GM19438 (cell line): ENCODE measurements around the gene PHLDB1.
"Not testable (repeated sequence)": the region's sequence is repeated elsewhere in the genome, so short reads cannot be mapped to it uniquely, and the experiment has no call there.

ENCODE experiments used
- ATAC-seq: cut with Tn5 transposase; IDR thresholded peaks from one replicate; pipeline ENCODE4 v1.9.1; 2021; ENCODE audit warnings: low read depth; ENCODE audit not compliant: unreplicated experiment

Gene PHLDB1

DNA sequence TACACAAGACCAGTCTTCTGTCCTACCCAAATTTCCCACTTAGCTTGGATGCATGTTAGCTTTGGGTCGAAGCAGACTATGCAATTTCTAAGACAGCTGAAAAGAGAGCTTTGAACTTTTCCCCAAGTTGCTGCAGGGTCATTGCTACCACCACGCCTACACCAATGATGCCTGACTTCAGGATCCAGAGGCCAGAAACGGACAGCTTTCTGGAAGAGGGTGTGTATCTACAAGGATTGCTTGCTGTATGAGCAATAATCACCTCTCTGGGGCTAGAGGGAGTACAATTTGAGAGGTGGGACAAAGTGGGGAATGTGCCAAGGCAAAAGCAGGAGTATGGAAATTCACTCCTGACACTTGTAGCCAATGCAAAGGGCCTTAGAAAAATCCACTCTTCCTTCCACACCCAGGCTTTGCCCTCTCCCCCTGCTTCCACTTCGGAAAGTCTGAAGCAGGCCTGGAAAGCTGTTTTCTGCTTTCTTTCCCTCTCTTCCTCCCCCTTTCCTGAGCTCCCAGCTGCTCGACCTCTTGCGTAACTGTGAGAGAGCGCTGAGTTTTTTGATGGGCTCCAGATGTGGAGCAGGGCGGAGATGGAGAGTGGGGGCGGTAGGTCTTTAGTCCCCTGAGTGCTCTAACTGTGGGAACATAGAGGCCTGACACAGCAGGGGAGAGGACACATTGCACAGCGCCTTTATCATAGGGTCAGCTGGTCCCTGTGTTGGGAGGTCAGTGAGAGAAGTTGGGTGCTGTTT is 2.1 kb upstream of the PHLDB1 start:
- ATAC-seq, result no peak

GRCh38 chr11:118606157-118606843 is 1.1 kb upstream of the PHLDB1 start:
- no peak for ATAC-seq

GRCh38 chr11:118606844-118607228 is 579 bp upstream of the PHLDB1 start:
- no peak for ATAC-seq

DNA sequence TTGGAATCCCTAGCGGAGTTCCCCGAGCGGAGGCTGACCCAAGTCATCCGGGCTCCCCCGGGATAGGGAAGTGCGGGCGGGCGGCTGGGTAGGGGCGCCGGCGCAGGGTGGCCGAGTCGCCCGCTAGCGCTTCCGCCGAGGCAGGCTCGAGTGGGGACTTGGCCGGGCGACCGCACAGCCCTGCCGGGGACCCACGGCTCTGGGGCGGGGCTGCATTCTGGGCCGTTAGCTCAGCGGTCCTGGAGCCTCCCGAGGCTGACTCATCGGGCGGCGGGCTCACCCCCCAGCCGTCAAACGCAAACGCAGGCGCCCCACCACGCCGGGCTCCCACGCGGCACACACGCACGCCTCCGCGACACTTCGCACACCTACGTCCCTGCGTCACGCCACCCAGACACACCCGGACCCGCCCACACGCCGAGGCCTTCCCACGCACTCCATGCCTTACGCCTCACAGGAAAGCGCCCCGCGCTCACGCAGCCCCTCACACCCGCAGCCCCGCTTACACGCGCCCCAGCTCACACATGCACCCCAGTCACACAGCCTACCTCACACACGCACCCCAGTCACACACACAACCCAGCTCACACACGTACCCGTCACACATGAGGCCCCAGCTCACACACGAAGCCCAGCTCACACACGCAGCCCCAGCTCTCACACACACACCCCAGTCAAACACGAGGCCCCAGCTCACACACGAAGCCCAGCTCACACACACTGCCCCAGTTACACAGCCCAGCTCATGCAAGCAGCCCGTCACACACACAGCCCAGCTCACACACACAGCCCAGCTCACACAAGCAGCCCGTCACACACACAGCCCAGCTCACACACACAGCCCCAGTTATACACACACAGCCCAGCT is 1.2 kb downstream of the PHLDB1 start:
- no peak for ATAC-seq

DNA sequence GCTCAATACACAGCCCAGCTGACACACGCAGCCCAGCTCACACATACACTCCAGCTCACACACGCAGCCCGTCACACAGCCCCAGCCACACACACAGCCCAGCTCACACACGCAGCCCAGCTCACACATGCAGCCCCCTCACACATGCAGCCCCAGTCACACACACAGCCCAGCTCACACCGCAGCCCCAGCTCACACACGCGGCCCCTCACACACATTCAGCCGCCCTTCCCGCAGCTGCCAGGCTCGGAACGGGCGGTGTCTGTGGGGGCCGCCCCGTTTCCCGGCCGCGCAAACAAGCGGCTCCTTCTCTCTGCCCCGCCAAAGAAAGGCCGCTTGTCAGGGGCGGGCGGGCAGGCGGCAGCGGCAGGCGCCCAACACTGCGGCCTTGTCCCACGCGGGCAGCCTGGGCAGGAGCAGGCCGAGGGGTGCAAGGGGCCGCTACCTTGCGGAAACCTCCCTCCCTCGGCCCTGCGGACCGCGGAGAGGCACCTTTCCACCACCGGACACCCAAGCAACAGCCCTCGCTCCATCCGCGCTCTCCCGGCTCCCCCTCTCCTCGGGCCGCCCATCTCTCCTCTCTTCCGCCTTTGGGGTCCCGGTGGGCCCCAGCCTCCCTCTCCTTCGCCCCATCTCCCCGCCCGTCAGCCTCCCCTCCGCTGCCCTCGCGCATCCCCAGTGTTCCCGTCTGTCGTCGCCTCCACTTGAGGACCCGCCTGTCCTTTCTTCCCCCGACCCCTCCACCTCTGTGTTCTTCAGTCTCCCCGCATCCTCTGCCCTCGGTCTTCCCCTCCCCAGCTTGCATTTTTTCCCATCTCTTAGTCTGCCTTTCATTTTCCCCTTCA is 2.2 kb downstream of the PHLDB1 start:
- no peak for ATAC-seq

- no peak for ATAC-seq
Measured at GRCh38 chr11:118610225-118610772, 2.9 kb downstream of the PHLDB1 start.

- no peak for ATAC-seq
Measured at GRCh38 chr11:118610773-118611432, 3.5 kb downstream of the PHLDB1 start.

GRCh38 chr11:118611433-118611795 is 4.0 kb downstream of the PHLDB1 start:
- not testable (repeated sequence) for ATAC-seq

- ATAC-seq, result no peak
Measured at GRCh38 chr11:118612378-118612777, 5.0 kb downstream of the PHLDB1 start.

- no peak for ATAC-seq
Measured at GRCh38 chr11:118614511-118614910, 7.1 kb downstream of the PHLDB1 start.

- ATAC-seq, result no peak
Measured at GRCh38 chr11:118615282-118615975, 8.0 kb downstream of the PHLDB1 start.

DNA sequence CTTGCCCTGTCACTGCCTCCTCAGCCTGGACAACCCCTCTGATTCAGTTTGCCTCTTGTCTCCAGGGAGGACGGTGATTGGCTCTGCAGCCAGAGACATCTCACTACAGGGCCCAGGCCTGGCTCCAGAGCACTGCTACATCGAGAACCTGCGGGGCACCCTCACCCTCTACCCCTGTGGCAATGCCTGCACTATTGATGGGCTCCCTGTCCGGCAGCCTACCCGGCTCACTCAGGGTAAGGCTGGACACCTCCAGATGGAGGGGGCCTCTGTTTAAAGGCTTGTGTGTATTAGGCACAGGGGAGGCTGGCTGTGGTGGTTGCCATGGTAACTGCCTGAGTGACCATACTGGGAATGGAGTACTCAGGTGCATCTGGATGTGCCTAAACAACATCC is 8.6 kb downstream of the PHLDB1 start:
- ATAC-seq, result no peak

GRCh38 chr11:118618115-118618990 is 10.9 kb downstream of the PHLDB1 start:
- ATAC-seq, result no peak

DNA sequence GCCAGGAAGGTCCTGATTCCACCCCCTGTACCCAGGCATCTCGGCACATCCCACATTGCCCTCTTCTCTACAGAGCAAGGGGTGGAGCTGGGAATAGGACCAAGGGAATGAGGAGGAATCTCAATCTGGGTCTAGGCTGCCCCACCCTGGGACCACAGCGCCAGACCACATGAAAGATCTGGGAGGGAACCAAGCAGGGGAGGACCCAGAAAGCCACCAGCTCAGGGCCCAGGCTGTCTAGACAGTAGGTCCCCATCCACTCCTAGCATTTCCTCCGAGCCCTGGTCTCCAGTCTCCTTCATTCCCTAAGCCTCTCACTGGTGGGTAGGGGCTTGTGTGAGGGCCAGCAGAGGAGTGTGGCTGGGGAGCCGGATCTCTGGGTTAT is 11.6 kb downstream of the PHLDB1 start:
- no peak for ATAC-seq

DNA sequence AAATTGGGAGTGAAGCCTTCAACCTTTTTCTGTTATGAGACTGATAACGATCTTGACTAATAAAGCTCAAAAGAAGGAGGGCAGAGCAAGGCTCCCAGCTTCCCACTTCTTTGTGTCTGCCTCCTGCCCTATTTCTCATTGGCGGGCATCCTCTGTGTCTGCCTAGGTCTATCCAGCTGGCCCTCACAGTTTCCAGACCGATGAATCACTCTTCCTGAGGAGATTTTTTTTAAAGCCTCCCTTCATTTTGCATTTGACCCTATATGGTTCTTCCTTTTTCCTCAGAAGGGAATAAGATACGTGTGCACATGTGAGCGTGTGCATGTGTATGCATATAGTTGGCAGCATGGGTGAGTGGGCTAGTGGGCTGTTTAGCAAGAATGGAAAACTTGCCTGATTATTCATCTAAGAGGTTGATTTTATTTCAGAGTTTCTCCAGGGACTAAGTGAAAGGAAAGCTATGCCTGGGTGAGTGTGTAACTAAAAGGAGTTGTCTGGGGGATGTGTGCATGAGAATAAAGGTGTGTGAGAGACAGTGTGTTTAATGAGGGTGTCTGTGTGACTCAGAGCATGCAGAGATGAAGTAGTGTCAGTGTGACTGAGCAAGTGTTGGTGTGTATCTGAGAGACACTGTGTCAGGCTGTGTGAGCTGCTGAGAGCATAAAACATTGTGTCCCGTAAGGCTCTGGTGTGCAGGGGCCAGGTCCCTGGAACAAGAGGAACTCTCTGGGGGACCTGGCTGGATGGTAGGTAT is 12.2 kb downstream of the PHLDB1 start:
- ATAC-seq, result no peak

DNA sequence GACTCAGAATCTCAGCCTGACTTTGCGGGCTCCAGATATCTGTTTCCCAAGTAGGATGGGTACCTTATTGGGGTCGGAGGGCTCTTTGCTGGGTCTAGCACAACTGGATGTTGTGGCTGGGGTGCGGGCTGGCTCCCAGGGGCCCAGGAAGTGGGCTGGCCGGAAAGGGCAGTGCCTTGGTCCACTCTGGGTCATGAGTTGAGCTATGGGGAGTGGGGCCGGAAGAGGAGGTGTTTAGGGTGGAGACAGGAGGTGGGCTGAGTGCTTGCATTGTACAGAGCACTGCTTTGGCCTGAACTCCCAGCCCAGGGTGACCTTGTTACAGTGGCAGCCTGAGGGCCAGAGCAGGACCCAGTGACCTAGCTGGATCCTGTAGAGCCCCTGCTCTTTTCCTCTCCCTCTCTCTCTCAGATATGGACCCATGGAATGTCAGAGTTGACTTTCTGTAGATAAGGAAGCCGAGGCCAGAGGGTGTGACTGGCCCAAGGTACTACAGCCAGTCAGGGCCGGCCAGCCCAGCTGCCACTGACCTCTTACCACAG is 13.2 kb downstream of the PHLDB1 start:
- no peak for ATAC-seq

DNA sequence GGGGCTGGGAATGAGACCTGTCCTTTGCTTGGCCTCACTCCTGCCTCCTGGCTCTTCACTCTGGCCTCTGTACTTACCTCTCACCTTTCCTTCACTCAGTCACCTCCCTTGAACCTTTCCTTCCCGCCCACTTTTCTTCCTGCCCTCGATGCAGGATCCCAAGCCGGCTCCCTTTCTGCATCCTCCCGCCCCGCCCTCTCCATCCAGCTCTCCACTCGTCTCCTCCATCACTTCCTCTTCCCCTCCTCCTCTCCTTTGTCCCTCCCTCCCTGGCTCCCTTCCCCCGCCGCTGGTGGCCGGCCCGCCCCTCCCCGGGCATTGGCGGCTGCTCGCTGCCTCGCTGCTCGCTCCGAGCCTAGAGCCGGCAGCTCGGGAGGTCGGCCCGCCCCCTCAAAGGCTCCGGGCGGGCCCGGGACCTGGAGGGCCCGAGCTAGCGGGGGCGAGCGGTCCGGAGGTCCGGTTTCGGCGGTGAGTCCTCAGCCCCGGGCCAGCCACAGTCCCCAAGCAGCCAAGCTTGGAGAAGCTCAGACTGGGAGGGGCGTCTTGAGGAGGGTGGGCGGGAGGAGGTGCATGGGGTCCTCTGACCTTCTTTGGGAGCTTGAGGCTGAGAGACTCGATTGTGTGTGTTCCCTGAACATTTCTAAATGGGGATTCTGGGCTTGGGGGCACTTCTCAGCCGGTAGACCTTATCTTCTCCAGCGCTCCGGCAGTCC is 13.8 kb downstream of the PHLDB1 start:
- no peak for ATAC-seq
